ENCODE results near the gene SLC6A6. TPM values are rescaled to one million over a fixed set of nuclear protein-coding genes. Genes with fewer than 3 reads are reported as not detected.

SLC6A6 gene
- polyA plus RNA-seq (2013), result 64.5 and 69.3 TPM in 2 replicates

DNA sequence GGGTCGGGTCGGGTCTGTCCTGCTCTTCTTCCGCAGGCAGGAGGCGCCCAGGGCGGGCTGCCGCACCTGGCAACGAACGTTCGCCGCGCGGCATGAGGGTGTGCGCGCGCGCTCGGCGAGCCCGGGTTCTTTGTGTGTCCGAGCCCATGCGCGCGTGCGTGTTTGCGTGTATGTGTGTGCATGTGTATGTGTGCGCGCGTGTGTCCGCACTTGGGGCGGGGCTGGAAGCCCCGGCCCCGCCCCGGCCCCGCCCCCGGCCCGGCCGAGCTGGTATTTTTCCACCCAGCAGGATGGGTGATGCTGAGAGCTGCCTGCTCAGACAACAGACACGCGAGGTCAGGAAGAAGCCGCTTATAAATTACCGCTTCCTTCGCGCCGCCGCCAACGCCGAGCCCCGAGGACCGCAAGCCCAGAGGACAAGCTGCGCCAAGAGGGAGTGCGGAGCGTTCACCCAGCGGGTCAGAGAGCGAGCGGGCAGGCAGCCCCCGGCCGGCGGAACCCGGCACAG, at the start of gene SLC6A6:
SLC6A6 (plus strand) TSS at position 303 of the 508 bp plus-strand sequence. CDS start 41,029 bp downstream, outside the sequence.
- H3K36me3 ChIP-seq (ENCODE audit: control insufficient read depth in 1 of 2, insufficient read depth in 2 of 2, low read length in 2 of 2), result peaks cover 0 to 5% of the 10 kb centered on the region in 2 experiments
- no CpG with 5 or more reads among the region's 59 CpGs for WGBS (ENCODE audit: extremely low coverage, insufficient coverage, insufficient read length)
- no peaks in the 10 kb centered on the region for H3K27me3 ChIP-seq (ENCODE audit: insufficient read depth, low read length)
- H3K9me3 ChIP-seq (ENCODE audit: insufficient read depth, low read depth, low read length), result no peaks in the 10 kb centered on the region
- H3K27ac ChIP-seq (ENCODE audit: low read depth, low read length), result peak within 1 kb of the TSS; percentile 93
- peaks cover 11 to 27% of the 10 kb centered on the region in 2 experiments for H3K4me1 ChIP-seq (ENCODE audit: control insufficient read depth in 1 of 2, insufficient read depth in 2 of 2, low read length in 2 of 2)
- H4K8ac ChIP-seq (ENCODE audit: low read depth, low read length), result peak within 1 kb of the TSS; percentile 85
- H2BK120ac ChIP-seq (ENCODE audit: insufficient read depth, low read length, poor library complexity), result peak within 1 kb of the TSS; percentile 97
- H3K79me1 ChIP-seq (ENCODE audit: low read length), result peaks cover 17% of the 10 kb centered on the region
- peak within 1 kb of the TSS; percentile 80 for H2AFZ ChIP-seq (ENCODE audit: insufficient read depth, low read length, poor library complexity)
- H4K12ac ChIP-seq (ENCODE audit: low read depth, low read length), result peak within 1 kb of the TSS; percentile 60
- DNase-seq, result peak; percentile 99 to 100
- peak within 1 kb of the TSS; percentile 79 for H3K4me2 ChIP-seq (ENCODE audit: low read length)
- H3K9ac ChIP-seq (ENCODE audit: low read length), result peak within 1 kb of the TSS; percentile 79
- peak within 1 kb of the TSS; percentile 90 for H2BK5ac ChIP-seq (ENCODE audit: low read depth, low read length, poor library complexity)
- peak within 1 kb of the TSS; percentile 92 for H3K4me3 ChIP-seq (ENCODE audit: low read depth, low read length)
- peak within 1 kb of the TSS; percentile 91 for H4K91ac ChIP-seq (ENCODE audit: low read depth, low read length)
- H3K23ac ChIP-seq (ENCODE audit: low read length), result peak within 1 kb of the TSS; percentile 0
- H3K4ac ChIP-seq (ENCODE audit: low read depth, low read length), result peak within 1 kb of the TSS; percentile 37
- peak within 1 kb of the TSS; percentile 20 for H2AK5ac ChIP-seq (ENCODE audit: low read length)
- H3K79me2 ChIP-seq (ENCODE audit: control insufficient read depth, insufficient read depth, low read length, poor library complexity), result peaks cover 24% of the 10 kb centered on the region
- H3K18ac ChIP-seq (ENCODE audit: low read length), result peak within 1 kb of the TSS; percentile 92
- H3K14ac ChIP-seq (ENCODE audit: low read length), result peak within 1 kb of the TSS; percentile 97
- H2BK12ac ChIP-seq (ENCODE audit: low read length), result peak within 1 kb of the TSS; percentile 72

DNA sequence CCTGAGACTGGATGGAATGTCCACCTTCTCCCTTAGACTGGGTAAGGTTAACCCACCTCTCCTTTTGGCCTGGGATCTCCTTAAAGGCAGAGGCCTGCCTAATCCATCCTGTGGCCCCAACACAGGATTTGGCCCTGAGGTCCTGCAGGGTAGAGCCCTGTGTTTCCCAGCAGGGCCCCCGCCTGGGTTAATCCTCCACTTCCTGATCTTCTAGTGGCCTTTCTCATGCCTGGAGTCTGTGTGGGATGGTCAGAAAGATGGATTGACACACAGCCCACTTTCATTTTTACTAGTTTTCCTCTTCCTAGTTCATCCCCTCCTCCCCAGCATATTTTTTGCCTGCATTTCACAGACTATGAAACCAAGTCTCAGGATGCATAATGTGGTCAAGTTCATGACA, 48.9 kb upstream of the SLC6A6 start:
- no peak overlapping the region for H2BK120ac ChIP-seq (ENCODE audit: insufficient read depth, low read length, poor library complexity)
- no peak overlapping the region for H2AK5ac ChIP-seq (ENCODE audit: low read length)
- DNase-seq, result no peak
- H3K79me2 ChIP-seq (ENCODE audit: control insufficient read depth, insufficient read depth, low read length, poor library complexity), result no peaks in the 10 kb centered on the region
- H3K4me1 ChIP-seq (ENCODE audit: control insufficient read depth in 1 of 2, insufficient read depth in 2 of 2, low read length in 2 of 2), result no peaks in the 10 kb centered on the region
- no peak overlapping the region for H4K12ac ChIP-seq (ENCODE audit: low read depth, low read length)
- no peak overlapping the region for H4K91ac ChIP-seq (ENCODE audit: low read depth, low read length)
- no peak overlapping the region for H3K27ac ChIP-seq (ENCODE audit: low read depth, low read length)
- no peak overlapping the region for H2BK12ac ChIP-seq (ENCODE audit: low read length)
- H4K8ac ChIP-seq (ENCODE audit: low read depth, low read length), result no peak overlapping the region
- H3K9me3 ChIP-seq (ENCODE audit: insufficient read depth, low read depth, low read length), result no peaks in the 10 kb centered on the region
- no peak overlapping the region for H3K4me2 ChIP-seq (ENCODE audit: low read length)
- no CpG with 5 or more reads among the region's 1 CpG for WGBS (ENCODE audit: extremely low coverage, insufficient coverage, insufficient read length)
- H3K23ac ChIP-seq (ENCODE audit: low read length), result no peak overlapping the region
- no peak overlapping the region for H3K9ac ChIP-seq (ENCODE audit: low read length)
- H3K79me1 ChIP-seq (ENCODE audit: low read length), result no peaks in the 10 kb centered on the region
- H3K36me3 ChIP-seq (ENCODE audit: control insufficient read depth in 1 of 2, insufficient read depth in 2 of 2, low read length in 2 of 2), result no peaks in the 10 kb centered on the region
- H2BK5ac ChIP-seq (ENCODE audit: low read depth, low read length, poor library complexity), result no peak overlapping the region
- H3K18ac ChIP-seq (ENCODE audit: low read length), result no peak overlapping the region
- H3K4me3 ChIP-seq (ENCODE audit: low read depth, low read length), result no peak overlapping the region
- no peak overlapping the region for H3K4ac ChIP-seq (ENCODE audit: low read depth, low read length)
- H3K14ac ChIP-seq (ENCODE audit: low read length), result no peak overlapping the region
- H3K27me3 ChIP-seq (ENCODE audit: insufficient read depth, low read length), result no peaks in the 10 kb centered on the region
- H2AFZ ChIP-seq (ENCODE audit: insufficient read depth, low read length, poor library complexity), result no peak overlapping the region

DNA sequence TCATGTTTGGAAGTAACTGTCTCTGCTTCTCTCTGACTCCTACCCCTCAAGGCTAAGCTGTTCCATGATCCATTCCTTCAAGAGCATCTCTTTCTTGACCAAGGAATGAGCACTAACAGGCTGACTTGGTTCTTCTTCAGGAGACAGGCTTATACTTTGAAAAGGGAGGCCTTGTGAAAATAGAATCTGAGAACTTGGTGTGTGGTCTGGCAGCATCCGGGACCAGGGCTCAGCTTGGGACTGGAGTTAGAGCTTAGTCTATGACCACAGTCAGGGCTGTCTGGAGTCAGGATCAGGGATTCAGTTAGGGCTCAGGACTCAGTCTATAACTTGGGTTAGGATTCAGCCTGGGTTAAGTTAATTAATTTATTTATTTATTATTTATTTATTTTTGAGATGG, 44.9 kb upstream of the SLC6A6 start:
- Histone ChIP-seq H4K12ac (ENCODE audit: low read depth, low read length) (no peak overlapping the region), H3K14ac (ENCODE audit: low read length) (no peak overlapping the region), H3K27me3 (ENCODE audit: insufficient read depth, low read length) (no peaks in the 10 kb centered on the region), H3K36me3 (ENCODE audit: control insufficient read depth in 1 of 2, insufficient read depth in 2 of 2, low read length in 2 of 2) (no peaks in the 10 kb centered on the region), H4K91ac (ENCODE audit: low read depth, low read length) (no peak overlapping the region), H3K79me1 (ENCODE audit: low read length) (no peaks in the 10 kb centered on the region), H3K23ac (ENCODE audit: low read length) (no peak overlapping the region), H2BK12ac (ENCODE audit: low read length) (no peak overlapping the region), H4K8ac (ENCODE audit: low read depth, low read length) (no peak overlapping the region), H3K27ac (ENCODE audit: low read depth, low read length) (no peak overlapping the region), H3K9me3 (ENCODE audit: insufficient read depth, low read depth, low read length) (no peaks in the 10 kb centered on the region), H3K4me1 (ENCODE audit: control insufficient read depth in 1 of 2, insufficient read depth in 2 of 2, low read length in 2 of 2) (peaks cover 2 to 4% of the 10 kb centered on the region in 2 experiments), H3K79me2 (ENCODE audit: control insufficient read depth, insufficient read depth, low read length, poor library complexity) (no peaks in the 10 kb centered on the region), H3K18ac (ENCODE audit: low read length) (no peak overlapping the region), H3K4ac (ENCODE audit: low read depth, low read length) (no peak overlapping the region), H3K4me3 (ENCODE audit: low read depth, low read length) (no peak overlapping the region), H2AK5ac (ENCODE audit: low read length) (no peak overlapping the region), H3K9ac (ENCODE audit: low read length) (no peak overlapping the region), H2BK120ac (ENCODE audit: insufficient read depth, low read length, poor library complexity) (no peak overlapping the region), H2AFZ (ENCODE audit: insufficient read depth, low read length, poor library complexity) (no peak overlapping the region), H3K4me2 (ENCODE audit: low read length) (no peak overlapping the region), H2BK5ac (ENCODE audit: low read depth, low read length, poor library complexity) (no peak overlapping the region)
- no peak for DNase-seq
- no CpG with 5 or more reads among the region's 1 CpG for WGBS (ENCODE audit: extremely low coverage, insufficient coverage, insufficient read length)

DNA sequence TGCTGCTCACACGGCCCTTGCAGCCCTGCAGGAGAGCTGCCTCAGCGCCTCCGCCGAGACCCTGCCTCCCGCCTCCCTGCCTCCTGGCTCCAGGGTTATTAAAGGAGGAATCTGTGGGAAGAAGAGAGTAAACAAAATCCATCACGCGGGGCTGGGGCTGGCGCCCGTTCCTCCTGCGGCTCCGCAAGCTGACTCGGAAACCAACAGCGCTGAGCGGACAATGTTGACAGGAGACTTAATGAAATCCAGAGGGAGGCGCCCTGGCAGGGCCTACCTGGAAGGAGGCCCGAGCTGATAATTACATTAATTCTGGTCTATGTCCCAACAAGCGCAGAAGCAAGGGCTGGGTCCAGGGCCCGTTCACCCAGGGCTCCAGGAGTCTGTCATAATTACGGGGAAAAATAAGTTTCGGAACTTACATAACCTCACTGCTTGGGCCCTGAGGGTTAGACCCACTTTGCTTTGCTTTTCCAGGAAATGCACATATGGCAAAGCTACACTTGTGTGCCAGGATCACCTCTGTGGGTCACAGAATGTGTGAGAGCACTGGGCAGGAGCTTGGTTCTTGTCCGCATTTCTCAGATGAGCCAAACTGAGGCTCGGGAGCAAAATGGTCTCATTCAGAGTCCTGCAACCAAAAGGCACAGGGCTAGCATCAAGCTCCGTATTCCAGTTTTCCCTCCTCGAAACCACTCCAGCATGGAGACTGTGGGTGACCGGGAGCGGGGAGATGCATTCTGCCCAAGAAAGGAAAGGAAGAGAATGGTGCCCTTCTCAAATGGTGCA, 43.8 kb upstream of the SLC6A6 start:
- no peaks in the 10 kb centered on the region for H3K79me1 ChIP-seq (ENCODE audit: low read length)
- H3K23ac ChIP-seq (ENCODE audit: low read length), result no peak overlapping the region
- no peak overlapping the region for H3K9ac ChIP-seq (ENCODE audit: low read length)
- no peak overlapping the region for H3K4me2 ChIP-seq (ENCODE audit: low read length)
- H4K12ac ChIP-seq (ENCODE audit: low read depth, low read length), result no peak overlapping the region
- no peak overlapping the region for H2BK5ac ChIP-seq (ENCODE audit: low read depth, low read length, poor library complexity)
- H3K14ac ChIP-seq (ENCODE audit: low read length), result no peak overlapping the region
- WGBS (ENCODE audit: extremely low coverage, insufficient coverage, insufficient read length), result no CpG with 5 or more reads among the region's 26 CpGs
- no peak overlapping the region for H2AFZ ChIP-seq (ENCODE audit: insufficient read depth, low read length, poor library complexity)
- no peaks in the 10 kb centered on the region for H3K27me3 ChIP-seq (ENCODE audit: insufficient read depth, low read length)
- no peak for DNase-seq
- H3K18ac ChIP-seq (ENCODE audit: low read length), result no peak overlapping the region
- H3K4ac ChIP-seq (ENCODE audit: low read depth, low read length), result no peak overlapping the region
- H3K79me2 ChIP-seq (ENCODE audit: control insufficient read depth, insufficient read depth, low read length, poor library complexity), result no peaks in the 10 kb centered on the region
- no peak overlapping the region for H2BK12ac ChIP-seq (ENCODE audit: low read length)
- no peak overlapping the region for H2BK120ac ChIP-seq (ENCODE audit: insufficient read depth, low read length, poor library complexity)
- no peaks in the 10 kb centered on the region for H3K36me3 ChIP-seq (ENCODE audit: control insufficient read depth in 1 of 2, insufficient read depth in 2 of 2, low read length in 2 of 2)
- H4K8ac ChIP-seq (ENCODE audit: low read depth, low read length), result no peak overlapping the region
- no peak overlapping the region for H3K4me3 ChIP-seq (ENCODE audit: low read depth, low read length)
- no peak overlapping the region for H4K91ac ChIP-seq (ENCODE audit: low read depth, low read length)
- no peaks in the 10 kb centered on the region for H3K9me3 ChIP-seq (ENCODE audit: insufficient read depth, low read depth, low read length)
- no peak overlapping the region for H2AK5ac ChIP-seq (ENCODE audit: low read length)
- H3K4me1 ChIP-seq (ENCODE audit: control insufficient read depth in 1 of 2, insufficient read depth in 2 of 2, low read length in 2 of 2), result peaks cover 2 to 4% of the 10 kb centered on the region in 2 experiments
- H3K27ac ChIP-seq (ENCODE audit: low read depth, low read length), result no peak overlapping the region
